ENCODE data around the gene ADRB1. TPM values are rescaled to one million over a fixed set of nuclear protein-coding genes. Genes with fewer than 3 reads are reported as not detected.
A peak's percentile ranks its signal among the peaks of the same experiment; 100 is the strongest.

ADRB1 gene
- total and polyA plus RNA-seq, 4 donors, result 0.12 to 0.19 TPM; not detected in 2

- ATAC-seq (ENCODE audit: low FRiP score) (no peak), DNase-seq (no peak)
- Histone ChIP-seq H3K36me3 (ENCODE audit: control insufficient read depth in 1 of 2, insufficient read depth in 2 of 2, low read length in 1 of 2) (no peaks in the 10 kb centered on the region), H3K27ac (ENCODE audit: low read depth in 1 of 2, low read length in 2 of 2) (no peak overlapping the region), H3K9me3 (ENCODE audit: control insufficient read depth, low read length) (no peaks in the 10 kb centered on the region), H3K27me3 (ENCODE audit: control insufficient read depth in 1 of 2, insufficient read depth in 2 of 2, low read length in 1 of 2) (no peaks in the 10 kb centered on the region), H3K4me1 (ENCODE audit: control insufficient read depth in 1 of 2, insufficient read depth in 2 of 2, low read length in 2 of 2) (peaks cover 0 to 4% of the 10 kb centered on the region in 2 donors), H3K4me3 (ENCODE audit: low read length in 2 of 2) (no peak overlapping the region)
- intact Hi-C loops (cut with DNase I), result no loop called here
- WGBS, 2 donors, result 48 to 51% methylated on average over 7 of the region's 7 CpGs
These were observed 20.7 kb upstream of the ADRB1 start for GRCh38 chr10:114022766-114023597.

DNA sequence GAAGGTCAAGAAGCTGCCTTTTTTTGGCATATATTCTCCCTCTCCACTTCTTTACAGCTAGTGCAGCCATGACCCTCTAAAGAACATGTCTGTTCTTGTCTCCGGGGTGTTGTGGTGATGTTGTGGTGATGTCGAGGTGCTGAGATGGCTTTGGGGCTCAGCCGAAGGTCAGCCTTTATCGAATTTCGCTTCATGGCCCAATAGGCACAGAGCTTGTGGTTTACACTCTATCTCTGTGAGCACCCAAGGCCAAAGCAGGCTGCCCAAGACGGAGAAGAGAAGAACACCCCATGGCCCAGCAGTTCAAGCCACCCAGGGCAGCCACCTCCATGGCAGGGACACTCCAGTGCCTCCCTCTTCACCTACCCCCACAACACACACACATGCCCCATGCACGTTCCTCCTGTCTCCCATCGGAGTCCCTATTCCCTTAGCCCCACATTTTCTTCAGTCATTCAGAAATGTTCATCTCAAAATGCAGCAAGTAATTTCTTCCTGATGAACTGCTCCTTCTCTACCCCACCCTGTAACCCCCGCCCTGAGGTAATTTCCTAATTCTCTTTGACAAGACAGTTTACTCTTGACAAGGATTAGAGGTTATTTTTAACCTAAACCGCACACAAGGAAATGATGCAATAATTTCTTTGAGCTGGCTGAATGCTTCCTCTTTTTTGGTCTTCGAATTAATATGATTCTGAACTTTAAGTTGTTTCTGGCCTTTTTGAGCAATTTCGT, 18.6 kb upstream of the ADRB1 start:
- Histone ChIP-seq H3K4me3 (ENCODE audit: low read length in 2 of 2) (no peak overlapping the region), H3K27me3 (ENCODE audit: control insufficient read depth in 1 of 2, insufficient read depth in 2 of 2, low read length in 1 of 2) (no peaks in the 10 kb centered on the region), H3K4me1 (ENCODE audit: control insufficient read depth in 1 of 2, insufficient read depth in 2 of 2, low read length in 2 of 2) (peaks cover 0 to 4% of the 10 kb centered on the region in 2 donors), H3K9me3 (ENCODE audit: control insufficient read depth, low read length) (no peaks in the 10 kb centered on the region), H3K27ac (ENCODE audit: low read depth in 1 of 2, low read length in 2 of 2) (no peak overlapping the region), H3K36me3 (ENCODE audit: control insufficient read depth in 1 of 2, insufficient read depth in 2 of 2, low read length in 1 of 2) (no peaks in the 10 kb centered on the region)
- WGBS, 2 donors, result 83% methylated on average over 12 of the region's 12 CpGs
- intact Hi-C loops (cut with DNase I), result no loop called here
- no peak for DNase-seq
- no peak for ATAC-seq (ENCODE audit: low FRiP score)

DNA sequence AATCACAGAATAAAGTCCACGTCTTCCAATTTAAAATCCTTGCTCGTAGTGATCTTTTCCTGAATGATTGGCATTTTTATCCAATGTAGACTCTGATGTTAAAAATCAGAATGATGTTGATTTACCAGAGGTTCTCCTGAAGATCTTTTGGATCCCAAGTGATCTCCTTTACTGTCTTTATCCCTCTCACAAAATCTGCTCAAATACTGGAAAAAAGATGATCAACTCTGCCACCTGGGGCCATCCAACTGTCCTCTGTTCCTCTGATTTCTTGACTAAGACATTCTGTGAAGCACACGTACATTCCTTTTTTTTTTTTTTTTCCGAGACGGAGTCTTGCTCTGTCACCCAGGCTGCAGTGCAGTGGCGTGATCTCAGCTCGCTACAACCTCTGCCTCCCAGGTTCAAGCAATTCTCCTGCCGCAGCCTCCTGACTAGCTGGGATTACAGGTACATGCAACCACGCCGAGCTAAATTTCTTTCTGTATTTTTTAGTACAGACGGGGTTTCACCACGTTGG, 18.0 kb upstream of the ADRB1 start:
- ATAC-seq (ENCODE audit: low FRiP score), result no peak
- 91 to 92% methylated on average over 12 of the region's 12 CpGs for WGBS, 2 donors
- intact Hi-C loops (cut with DNase I), result no loop called here

DNA sequence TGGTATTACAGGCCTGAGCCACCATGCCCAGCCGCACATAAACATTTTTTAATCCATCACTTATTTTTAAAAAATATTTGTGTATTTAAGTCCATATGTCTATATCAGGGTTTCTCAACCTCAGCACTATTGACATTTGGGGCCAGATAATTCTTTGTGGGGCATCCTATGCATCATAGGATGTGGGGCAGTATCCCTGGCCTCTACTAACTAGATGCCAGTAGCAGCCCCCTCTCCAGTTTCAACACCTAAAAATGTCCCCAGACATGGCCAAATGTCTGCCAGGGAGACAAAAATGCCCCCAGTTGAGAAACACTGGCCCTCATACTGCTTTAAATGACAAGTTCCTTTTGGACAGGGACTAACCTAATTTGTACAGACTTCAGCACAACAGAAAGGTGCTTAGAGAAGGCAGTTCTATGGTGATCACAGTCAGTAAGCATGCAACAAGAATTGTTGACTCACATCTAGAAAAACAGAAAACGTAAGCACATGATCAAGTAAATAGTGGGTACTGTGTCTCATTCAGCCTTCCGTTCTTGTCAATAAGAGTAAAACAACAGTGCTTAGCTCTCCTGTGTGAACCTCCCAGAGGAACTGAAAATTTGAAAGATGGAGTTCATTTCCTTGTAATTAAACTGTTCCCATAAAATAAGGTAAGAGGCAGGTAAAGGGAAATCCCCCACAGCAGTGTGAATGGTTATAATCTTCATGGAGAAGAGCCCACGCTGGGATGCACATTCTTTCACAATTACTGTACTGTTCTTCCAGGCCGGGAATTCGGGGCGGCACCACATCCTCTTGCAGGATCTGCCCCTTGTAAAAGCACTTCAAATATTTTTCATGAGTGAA, 17.3 kb upstream of the ADRB1 start:
- DNase-seq (peak in 1 of 2 donors; percentile 37), ATAC-seq (ENCODE audit: low FRiP score) (no peak)
- 88 to 90% methylated on average over 7 of the region's 7 CpGs for WGBS, 2 donors
- Histone ChIP-seq H3K27me3 (ENCODE audit: control insufficient read depth in 1 of 2, insufficient read depth in 2 of 2, low read length in 1 of 2) (no peaks in the 10 kb centered on the region), H3K4me1 (ENCODE audit: control insufficient read depth in 1 of 2, insufficient read depth in 2 of 2, low read length in 2 of 2) (peaks cover 0 to 4% of the 10 kb centered on the region in 2 donors), H3K9me3 (ENCODE audit: control insufficient read depth, low read length) (no peaks in the 10 kb centered on the region), H3K27ac (ENCODE audit: low read depth in 1 of 2, low read length in 2 of 2) (no peak overlapping the region), H3K36me3 (ENCODE audit: control insufficient read depth in 1 of 2, insufficient read depth in 2 of 2, low read length in 1 of 2) (no peaks in the 10 kb centered on the region), H3K4me3 (ENCODE audit: low read length in 2 of 2) (no peak overlapping the region)
- intact Hi-C loops (cut with DNase I), result no loop called here

More for the DNA sequence above, 18.0 kb upstream of the ADRB1 start:
- Histone ChIP-seq H3K9me3 (ENCODE audit: control insufficient read depth, low read length) (no peaks in the 10 kb centered on the region), H3K36me3 (ENCODE audit: control insufficient read depth in 1 of 2, insufficient read depth in 2 of 2, low read length in 1 of 2) (no peaks in the 10 kb centered on the region), H3K4me1 (ENCODE audit: control insufficient read depth in 1 of 2, insufficient read depth in 2 of 2, low read length in 2 of 2) (peaks cover 0 to 4% of the 10 kb centered on the region in 2 donors), H3K4me3 (ENCODE audit: low read length in 2 of 2) (no peak overlapping the region), H3K27ac (ENCODE audit: low read depth in 1 of 2, low read length in 2 of 2) (no peak overlapping the region), H3K27me3 (ENCODE audit: control insufficient read depth in 1 of 2, insufficient read depth in 2 of 2, low read length in 1 of 2) (no peaks in the 10 kb centered on the region)
- DNase-seq, result peak in 1 of 2 donors; percentile 22

DNA sequence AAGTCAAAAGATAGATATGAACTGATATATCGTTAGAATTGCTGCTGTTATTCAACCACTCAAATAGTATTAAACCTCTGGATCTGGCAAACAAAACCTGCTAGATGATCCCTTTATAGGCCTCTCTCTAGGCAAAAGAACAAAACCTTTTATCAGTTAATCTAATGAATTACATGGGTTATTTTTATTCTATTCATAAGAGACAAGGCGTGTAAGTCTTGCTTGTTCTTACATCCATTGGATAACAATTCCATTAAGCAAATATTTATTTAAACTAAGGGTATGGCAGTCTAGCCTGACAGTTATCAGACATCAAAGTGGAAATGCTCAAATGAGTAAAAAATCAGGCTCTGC, 16.6 kb upstream of the ADRB1 start:
- Histone ChIP-seq H3K4me3 (ENCODE audit: low read length in 2 of 2) (no peak overlapping the region), H3K27ac (ENCODE audit: low read depth in 1 of 2, low read length in 2 of 2) (no peak overlapping the region), H3K4me1 (ENCODE audit: control insufficient read depth in 1 of 2, insufficient read depth in 2 of 2, low read length in 2 of 2) (peaks cover 0 to 1% of the 10 kb centered on the region in 2 donors), H3K36me3 (ENCODE audit: control insufficient read depth in 1 of 2, insufficient read depth in 2 of 2, low read length in 1 of 2) (no peaks in the 10 kb centered on the region), H3K9me3 (ENCODE audit: control insufficient read depth, low read length) (no peaks in the 10 kb centered on the region), H3K27me3 (ENCODE audit: control insufficient read depth in 1 of 2, insufficient read depth in 2 of 2, low read length in 1 of 2) (no peaks in the 10 kb centered on the region)
- intact Hi-C loops (cut with DNase I), result no loop called here
- ATAC-seq (ENCODE audit: low FRiP score) (no peak), DNase-seq (no peak)
- WGBS, 2 donors, result 53 to 59% methylated on average over 2 of the region's 2 CpGs

DNA sequence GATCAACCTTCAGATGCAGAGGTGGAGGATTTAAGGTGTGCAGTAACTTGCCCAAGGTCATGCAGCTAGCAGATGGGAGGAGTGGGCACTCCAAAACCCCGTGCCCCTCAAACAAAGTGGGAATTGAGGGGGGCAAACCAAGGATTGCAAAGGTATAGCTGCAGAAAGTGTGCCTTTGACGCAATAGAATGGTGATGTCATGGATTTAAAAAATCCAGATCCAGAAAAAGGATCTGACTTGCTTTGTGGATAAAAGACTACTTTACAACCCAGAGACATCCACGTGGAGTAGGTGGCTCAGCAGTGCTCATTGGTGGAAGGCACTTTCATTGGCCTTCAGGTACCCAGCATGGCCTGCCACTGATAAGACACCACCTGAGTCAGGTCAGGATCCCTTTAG, 15.7 kb upstream of the ADRB1 start:
- Histone ChIP-seq H3K9me3 (ENCODE audit: control insufficient read depth, low read length) (no peaks in the 10 kb centered on the region), H3K4me1 (ENCODE audit: control insufficient read depth in 1 of 2, insufficient read depth in 2 of 2, low read length in 2 of 2) (peaks cover 0 to 1% of the 10 kb centered on the region in 2 donors), H3K27me3 (ENCODE audit: control insufficient read depth in 1 of 2, insufficient read depth in 2 of 2, low read length in 1 of 2) (peaks cover 0 to 3% of the 10 kb centered on the region in 2 donors), H3K27ac (ENCODE audit: low read depth in 1 of 2, low read length in 2 of 2) (no peak overlapping the region), H3K36me3 (ENCODE audit: control insufficient read depth in 1 of 2, insufficient read depth in 2 of 2, low read length in 1 of 2) (no peaks in the 10 kb centered on the region), H3K4me3 (ENCODE audit: low read length in 2 of 2) (no peak overlapping the region)
- intact Hi-C loops (cut with DNase I), result no loop called here
- no peak for DNase-seq
- WGBS, 2 donors, result 74 to 78% methylated on average over 3 of the region's 3 CpGs
- no peak for ATAC-seq (ENCODE audit: low FRiP score)

DNA sequence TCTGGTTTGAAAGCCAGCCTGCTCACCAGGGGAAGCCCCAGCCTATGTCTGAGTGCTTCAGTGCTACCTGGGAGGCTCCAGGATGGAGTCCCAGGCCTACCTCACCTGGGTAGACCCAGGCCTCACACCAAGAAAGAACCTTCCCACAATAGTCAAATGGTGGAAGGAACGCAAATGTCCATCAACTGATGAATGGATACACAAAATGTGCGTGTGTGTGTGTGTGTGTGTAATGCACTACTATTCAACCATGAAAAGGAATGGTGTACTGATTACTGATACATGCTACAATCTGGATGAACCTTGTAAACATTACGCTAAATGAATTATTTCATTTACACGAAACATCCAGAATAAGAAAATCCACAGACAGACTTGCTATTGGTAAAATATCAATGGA, 15.2 kb upstream of the ADRB1 start:
- no peaks in the 10 kb centered on the region for H3K9me3 ChIP-seq (ENCODE audit: control insufficient read depth, low read length)
- H3K4me3 ChIP-seq (ENCODE audit: low read length in 2 of 2), result no peak overlapping the region
- no peaks in the 10 kb centered on the region for H3K4me1 ChIP-seq (ENCODE audit: control insufficient read depth in 1 of 2, insufficient read depth in 2 of 2, low read length in 2 of 2)
- no peak for ATAC-seq (ENCODE audit: low FRiP score)
- H3K27me3 ChIP-seq (ENCODE audit: control insufficient read depth in 1 of 2, insufficient read depth in 2 of 2, low read length in 1 of 2), result peaks cover 0 to 3% of the 10 kb centered on the region in 2 donors
- 97 to 98% methylated on average over 4 of the region's 4 CpGs for WGBS, 2 donors
- H3K27ac ChIP-seq (ENCODE audit: low read depth in 1 of 2, low read length in 2 of 2), result no peak overlapping the region
- DNase-seq, result no peak
- no peaks in the 10 kb centered on the region for H3K36me3 ChIP-seq (ENCODE audit: control insufficient read depth in 1 of 2, insufficient read depth in 2 of 2, low read length in 1 of 2)
- intact Hi-C loops (cut with DNase I), result no loop called here

DNA sequence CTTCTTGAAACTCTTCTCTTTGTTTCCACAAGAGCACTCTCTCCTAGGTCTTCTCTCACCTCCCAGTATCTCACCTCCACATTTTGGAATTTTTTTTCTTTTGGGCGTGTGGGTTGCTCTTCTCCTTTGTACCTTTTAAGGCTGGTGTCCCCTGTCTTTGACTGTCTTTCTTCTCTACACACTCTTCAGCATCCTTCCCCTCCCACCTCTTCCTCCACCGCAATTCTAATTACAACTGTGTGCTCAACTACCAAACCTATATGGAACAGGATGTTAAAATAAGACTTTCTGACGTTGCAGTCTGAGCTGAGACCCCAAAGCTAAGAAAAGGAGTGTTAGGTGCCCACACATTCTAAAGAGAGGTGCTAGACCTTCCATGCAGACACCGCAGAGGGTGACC, 14.0 kb upstream of the ADRB1 start:
- ATAC-seq (ENCODE audit: low FRiP score), result no peak
- H3K4me3 ChIP-seq (ENCODE audit: low read length in 2 of 2), result no peak overlapping the region
- no peaks in the 10 kb centered on the region for H3K9me3 ChIP-seq (ENCODE audit: control insufficient read depth, low read length)
- intact Hi-C loops (cut with DNase I), result no loop called here
- 76 to 83% methylated on average over 4 of the region's 4 CpGs for WGBS, 2 donors
- no peak for DNase-seq
- peaks cover 0 to 3% of the 10 kb centered on the region in 2 donors for H3K27me3 ChIP-seq (ENCODE audit: control insufficient read depth in 1 of 2, insufficient read depth in 2 of 2, low read length in 1 of 2)
- no peaks in the 10 kb centered on the region for H3K36me3 ChIP-seq (ENCODE audit: control insufficient read depth in 1 of 2, insufficient read depth in 2 of 2, low read length in 1 of 2)
- no peak overlapping the region for H3K27ac ChIP-seq (ENCODE audit: low read depth in 1 of 2, low read length in 2 of 2)
- no peaks in the 10 kb centered on the region for H3K4me1 ChIP-seq (ENCODE audit: control insufficient read depth in 1 of 2, insufficient read depth in 2 of 2, low read length in 2 of 2)
